Mesothelial cell of epicardium (in vitro differentiated cells): Measurements from ENCODE around the gene SRF. TPM values are rescaled to one million over a fixed set of nuclear protein-coding genes. Genes with fewer than 3 reads are reported as not detected.

Experiments used
- DNase-seq, 2 experiments: peaks; one replicate each; pipeline ENCODE4 v3.0.0; 2021; ENCODE audit warnings: low spot score in 2 of 2; ENCODE audit not compliant: unreplicated experiment in 2 of 2
- H3K27ac Mint-ChIP-seq: 2 replicates; pipeline ENCODE4 v1.8.0; 2021; ENCODE audit warnings: mixed read lengths
- H3K27me3 Mint-ChIP-seq: 2 replicates; pipeline ENCODE4 v1.8.0; 2021; ENCODE audit warnings: low read depth, mixed read lengths
- H3K36me3 Mint-ChIP-seq: 2 replicates; pipeline ENCODE4 v1.8.0; 2021; ENCODE audit warnings: mixed read lengths
- H3K4me1 Mint-ChIP-seq: 2 replicates; pipeline ENCODE4 v1.8.0; 2021; ENCODE audit warnings: mixed read lengths
- H3K4me3 Mint-ChIP-seq: 2 replicates; pipeline ENCODE4 v1.8.0; 2021; ENCODE audit warnings: mild to moderate bottlenecking, moderate library complexity, mixed read lengths
- H3K9me3 Mint-ChIP-seq: 2 replicates; pipeline ENCODE4 v1.8.0; 2021; ENCODE audit warnings: mixed read lengths
- total RNA-seq: library from RNA; stranded (reverse); gene quantifications from 3 replicates; pipeline ENCODE4 v1.2.1, GENCODE V29; 2021
- TF ChIP-seq, protein P1 (sequence below): fragments of 200-600 bp; sonication (generic); IDR thresholded peaks from one replicate; pipeline ENCODE4 v1.5.0; 2021; ENCODE audit warnings: antibody characterized with exemption; ENCODE audit not compliant: unreplicated experiment

The SRF gene
- total RNA-seq, 1 donor from 2014 or later = 52.0 TPM

DNA sequence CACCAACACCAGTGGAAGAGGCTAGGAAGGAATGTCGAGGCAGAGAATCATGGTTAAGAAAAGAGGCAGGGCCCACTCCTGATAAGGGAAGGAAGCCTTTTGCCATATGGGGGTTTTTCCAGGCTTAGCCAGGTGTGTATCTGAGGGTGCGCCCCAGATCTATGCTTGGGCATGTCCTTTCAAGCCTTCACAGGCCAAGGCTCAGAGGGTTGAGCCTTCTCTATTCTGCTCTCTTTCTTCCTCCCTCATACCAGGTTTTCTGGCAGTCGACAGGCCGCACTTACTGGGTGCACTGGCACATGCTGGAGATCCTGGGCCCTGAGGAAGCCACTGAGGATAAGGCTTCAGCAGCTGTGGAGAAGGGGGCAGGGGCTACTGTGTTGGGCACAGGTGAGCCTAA, 15.6 kb downstream of the SRF start:
- no peak for DNase-seq
- TF ChIP-seq, protein P1, sequence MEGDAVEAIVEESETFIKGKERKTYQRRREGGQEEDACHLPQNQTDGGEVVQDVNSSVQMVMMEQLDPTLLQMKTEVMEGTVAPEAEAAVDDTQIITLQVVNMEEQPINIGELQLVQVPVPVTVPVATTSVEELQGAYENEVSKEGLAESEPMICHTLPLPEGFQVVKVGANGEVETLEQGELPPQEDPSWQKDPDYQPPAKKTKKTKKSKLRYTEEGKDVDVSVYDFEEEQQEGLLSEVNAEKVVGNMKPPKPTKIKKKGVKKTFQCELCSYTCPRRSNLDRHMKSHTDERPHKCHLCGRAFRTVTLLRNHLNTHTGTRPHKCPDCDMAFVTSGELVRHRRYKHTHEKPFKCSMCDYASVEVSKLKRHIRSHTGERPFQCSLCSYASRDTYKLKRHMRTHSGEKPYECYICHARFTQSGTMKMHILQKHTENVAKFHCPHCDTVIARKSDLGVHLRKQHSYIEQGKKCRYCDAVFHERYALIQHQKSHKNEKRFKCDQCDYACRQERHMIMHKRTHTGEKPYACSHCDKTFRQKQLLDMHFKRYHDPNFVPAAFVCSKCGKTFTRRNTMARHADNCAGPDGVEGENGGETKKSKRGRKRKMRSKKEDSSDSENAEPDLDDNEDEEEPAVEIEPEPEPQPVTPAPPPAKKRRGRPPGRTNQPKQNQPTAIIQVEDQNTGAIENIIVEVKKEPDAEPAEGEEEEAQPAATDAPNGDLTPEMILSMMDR = no peak
- H3K27ac Mint-ChIP-seq = no peak overlapping the region
- no peaks in the 10 kb centered on the region for H3K9me3 Mint-ChIP-seq
- peaks cover 19% of the 10 kb centered on the region for H3K4me1 Mint-ChIP-seq
- H3K27me3 Mint-ChIP-seq = no peaks in the 10 kb centered on the region
- H3K36me3 Mint-ChIP-seq = peaks cover 21% of the 10 kb centered on the region
- no peak overlapping the region for H3K4me3 Mint-ChIP-seq

- H3K36me3 Mint-ChIP-seq = peaks cover 24% of the 10 kb centered on the region
- H3K4me3 Mint-ChIP-seq = no peak overlapping the region
- TF ChIP-seq, protein P1 = no peak
- DNase-seq = no peak
- no peak overlapping the region for H3K27ac Mint-ChIP-seq
- H3K27me3 Mint-ChIP-seq = no peaks in the 10 kb centered on the region
- H3K9me3 Mint-ChIP-seq = no peaks in the 10 kb centered on the region
- peaks cover 13% of the 10 kb centered on the region for H3K4me1 Mint-ChIP-seq
These were observed 16.8 kb downstream of the SRF start for GRCh38 chr6:43187821-43188220.

GRCh38 chr6:43188426-43188825, 17.4 kb downstream of the SRF start:
- Mint-ChIP-seq H3K27me3 (no peaks in the 10 kb centered on the region), H3K4me3 (no peak overlapping the region), H3K27ac (no peak overlapping the region), H3K4me1 (peaks cover 7% of the 10 kb centered on the region), H3K36me3 (peaks cover 29% of the 10 kb centered on the region), H3K9me3 (no peaks in the 10 kb centered on the region)
- no peak for DNase-seq
- TF ChIP-seq, protein P1 = no peak

- Mint-ChIP-seq H3K9me3 (no peaks in the 10 kb centered on the region), H3K27me3 (no peaks in the 10 kb centered on the region), H3K36me3 (peaks cover 32% of the 10 kb centered on the region), H3K4me1 (no peaks in the 10 kb centered on the region), H3K27ac (peak overlapping the region; percentile 3), H3K4me3 (no peak overlapping the region)
- no peak for DNase-seq
- TF ChIP-seq, protein P1 = no peak
These were observed 18.8 kb downstream of the SRF start for GRCh38 chr6:43189776-43190304.

DNA sequence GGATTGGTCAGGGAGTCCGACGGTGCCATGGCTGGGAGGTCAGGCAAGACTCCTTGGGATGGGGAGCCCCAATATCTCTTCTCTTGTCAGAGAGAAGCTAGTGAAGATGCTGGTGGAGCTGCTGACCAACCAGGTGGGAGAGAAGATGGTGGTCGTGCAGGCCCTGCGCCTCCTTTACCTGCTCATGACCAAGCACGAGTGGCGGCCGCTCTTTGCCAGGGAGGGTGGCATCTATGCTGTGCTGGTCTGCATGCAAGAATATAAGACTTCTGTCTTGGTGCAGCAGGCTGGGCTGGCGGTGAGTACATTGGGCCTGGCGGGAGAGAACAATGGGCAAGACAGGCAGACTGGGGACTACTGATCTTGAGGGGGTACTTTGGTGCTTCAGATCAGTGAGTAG, 21.8 kb downstream of the SRF start:
- no peaks in the 10 kb centered on the region for H3K27me3 Mint-ChIP-seq
- H3K27ac Mint-ChIP-seq = no peak overlapping the region
- DNase-seq = no peak
- no peaks in the 10 kb centered on the region for H3K4me1 Mint-ChIP-seq
- peaks cover 32% of the 10 kb centered on the region for H3K36me3 Mint-ChIP-seq
- TF ChIP-seq, protein P1 = no peak
- no peak overlapping the region for H3K4me3 Mint-ChIP-seq
- H3K9me3 Mint-ChIP-seq = no peaks in the 10 kb centered on the region

DNA sequence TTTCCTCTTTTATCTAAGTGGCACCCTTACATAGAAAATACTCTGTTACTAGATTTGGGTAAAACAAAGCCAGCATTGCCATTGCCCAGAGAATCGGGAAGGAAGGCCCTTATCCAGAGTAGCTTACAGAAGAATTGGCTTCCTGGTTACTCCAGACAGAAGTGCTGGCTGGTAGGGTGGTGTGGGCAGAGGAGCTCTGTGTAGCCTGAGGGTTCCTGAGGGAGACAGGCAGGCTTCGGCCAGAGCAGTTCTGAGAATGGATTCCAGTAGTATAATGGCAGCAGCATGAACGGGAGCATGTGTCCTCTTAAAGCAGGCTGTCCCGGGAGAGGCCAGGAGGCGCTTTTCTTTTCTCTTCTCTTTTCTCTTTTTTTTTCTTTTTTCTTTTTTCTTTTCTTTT, 22.9 kb downstream of the SRF start:
- H3K27me3 Mint-ChIP-seq = no peaks in the 10 kb centered on the region
- TF ChIP-seq, protein P1 = no peak
- no peak overlapping the region for H3K4me3 Mint-ChIP-seq
- no peaks in the 10 kb centered on the region for H3K4me1 Mint-ChIP-seq
- no peak overlapping the region for H3K27ac Mint-ChIP-seq
- peaks cover 26% of the 10 kb centered on the region for H3K36me3 Mint-ChIP-seq
- DNase-seq = no peak
- H3K9me3 Mint-ChIP-seq = no peaks in the 10 kb centered on the region
